GM12801 (cell line): ENCODE results near the gene PPP1R18.

Source experiments
- CTCF ChIP-seq: IDR thresholded peaks from one replicate; pipeline ENCODE4 v1.5.1; 2011; ENCODE audit warnings: control low read depth; ENCODE audit not compliant: insufficient read length; ENCODE audit errors: extremely low read depth

PPP1R18 gene

GRCh38 chr6:30647242-30648116, 39.0 kb downstream of the PPP1R18 start:
- TF ChIP-seq CTCF: no peak

GRCh38 chr6:30646450-30647241, 39.8 kb downstream of the PPP1R18 start, which contains the start of gene C6orf136:
Gene C6orf136 (plus strand): TSS chr6:30647133. CDS start chr6:30647232, 99 bp downstream.
- TF ChIP-seq CTCF: no peak

GRCh38 chr6:30645989-30646388, 40.5 kb downstream of the PPP1R18 start:
- no peak for TF ChIP-seq CTCF

GRCh38 chr6:30644769-30645168, 41.7 kb downstream of the PPP1R18 start:
- no peak for TF ChIP-seq CTCF

- no peak for TF ChIP-seq CTCF
Observed at GRCh38 chr6:30643656-30644055, 42.8 kb downstream of the PPP1R18 start.

- no peak for TF ChIP-seq CTCF
Observed at GRCh38 chr6:30641048-30641447, 45.4 kb downstream of the PPP1R18 start.

- no peak for TF ChIP-seq CTCF
Observed at GRCh38 chr6:30640481-30640880, 46.0 kb downstream of the PPP1R18 start.
